K562 (cell line): Measurements from ENCODE around the gene MMP23B. TPM values are rescaled to one million over a fixed set of nuclear protein-coding genes. Genes with fewer than 3 reads are reported as not detected.

Source experiments
- EWSR1 ChIP-seq: fragments of 450-650 bp; IDR thresholded peaks from 2 replicates; pipeline ENCODE4 v1.6.1; 2018; ENCODE audit warnings: borderline replicate concordance, mild to moderate bottlenecking, low read depth, moderate library complexity; ENCODE audit not compliant: partially characterized antibody
- GATA2 ChIP-seq: sonication (generic); formaldehyde crosslinking; IDR thresholded peaks from 2 replicates; pipeline ENCODE4 v1.4.0; 2020; ENCODE audit warnings: mild to moderate bottlenecking, missing genetic modification reagents
- GTF2E2 ChIP-seq: fragments of 200-800 bp; sonication (Bioruptor generic); IDR thresholded peaks from 2 replicates; pipeline ENCODE4 v1.6.1; 2016; ENCODE audit warnings: missing genetic modification characterization, missing compliant biosample characterization
- LCOR ChIP-seq: sonication (generic); formaldehyde crosslinking; IDR thresholded peaks from 2 replicates; pipeline ENCODE4 v1.8.0; 2022; ENCODE audit warnings: mild to moderate bottlenecking, missing genetic modification reagents
- PHF8 ChIP-seq: fragments of 200-600 bp; sonication (generic); IDR thresholded peaks from 2 replicates; pipeline ENCODE4 v1.6.1; 2012; ENCODE audit warnings: mixed run types, mild to moderate bottlenecking, inconsistent platforms, low read length, moderate library complexity, borderline replicate concordance
- SMARCA5 ChIP-seq: fragments of 450-650 bp; IDR thresholded peaks from 2 replicates; pipeline ENCODE4 v1.6.1; 2016
- ZC3H4 ChIP-seq: sonication (generic); formaldehyde crosslinking; IDR thresholded peaks from 2 replicates; pipeline ENCODE4 v1.9.0; 2021; ENCODE audit warnings: missing genetic modification reagents, borderline replicate concordance
- ZNF584 ChIP-seq: fragments of 200-800 bp; sonication (Bioruptor generic); IDR thresholded peaks from 2 replicates; pipeline ENCODE4 v1.6.1; 2016; ENCODE audit warnings: low read depth, mild to moderate bottlenecking, missing genetic modification characterization, missing compliant biosample characterization
- polyA plus RNA-seq, 8 experiments: library from polyadenylated mRNA; depleted of rRNA in 4 of 8; stranded (reverse) in 5 of 8; unstranded in 3 of 8; fragments of >200 nt; fragmentation: Nextera tagmentation in 2 of 8; fragmentation: Illumina TruSeq in 1 of 8; extraction: Ambion mirVana in 2 of 8; extraction: Trizol in 1 of 8; gene quantifications; 2 replicates each; pipeline versions ENCODE4 v1.2.1 to v1.2.3, GENCODE V29; 2011 to 2014; ENCODE audit warnings: inconsistent platforms in 1 of 8, missing spikeins in 1 of 8
- total RNA-seq, 7 experiments: library from RNA; depleted of rRNA in 6 of 7; stranded (reverse); fragments of >200 nt in 6 of 7; fragmentation: Illumina TruSeq in 2 of 7; extraction: Trizol in 2 of 7; gene quantifications; 2 replicates each; pipeline versions ENCODE4 v1.2.1 to v1.2.3, GENCODE V29; 2011 to 2021; ENCODE audit warnings: low replicate concordance in 1 of 7
- TF ChIP-seq, protein P1 (sequence below): sonication (generic); formaldehyde crosslinking; IDR thresholded peaks from 2 replicates; pipeline ENCODE4 v1.8.0; 2022; ENCODE audit warnings: mild to moderate bottlenecking, missing genetic modification reagents

Gene MMP23B
- total and polyA plus RNA-seq, 9 of the 15 experiments (the other 6 are each of a cell fraction or from before 2014, with no cell fraction given), result 0.28 to 1.2 (median 0.41) TPM; not detected in 5

DNA sequence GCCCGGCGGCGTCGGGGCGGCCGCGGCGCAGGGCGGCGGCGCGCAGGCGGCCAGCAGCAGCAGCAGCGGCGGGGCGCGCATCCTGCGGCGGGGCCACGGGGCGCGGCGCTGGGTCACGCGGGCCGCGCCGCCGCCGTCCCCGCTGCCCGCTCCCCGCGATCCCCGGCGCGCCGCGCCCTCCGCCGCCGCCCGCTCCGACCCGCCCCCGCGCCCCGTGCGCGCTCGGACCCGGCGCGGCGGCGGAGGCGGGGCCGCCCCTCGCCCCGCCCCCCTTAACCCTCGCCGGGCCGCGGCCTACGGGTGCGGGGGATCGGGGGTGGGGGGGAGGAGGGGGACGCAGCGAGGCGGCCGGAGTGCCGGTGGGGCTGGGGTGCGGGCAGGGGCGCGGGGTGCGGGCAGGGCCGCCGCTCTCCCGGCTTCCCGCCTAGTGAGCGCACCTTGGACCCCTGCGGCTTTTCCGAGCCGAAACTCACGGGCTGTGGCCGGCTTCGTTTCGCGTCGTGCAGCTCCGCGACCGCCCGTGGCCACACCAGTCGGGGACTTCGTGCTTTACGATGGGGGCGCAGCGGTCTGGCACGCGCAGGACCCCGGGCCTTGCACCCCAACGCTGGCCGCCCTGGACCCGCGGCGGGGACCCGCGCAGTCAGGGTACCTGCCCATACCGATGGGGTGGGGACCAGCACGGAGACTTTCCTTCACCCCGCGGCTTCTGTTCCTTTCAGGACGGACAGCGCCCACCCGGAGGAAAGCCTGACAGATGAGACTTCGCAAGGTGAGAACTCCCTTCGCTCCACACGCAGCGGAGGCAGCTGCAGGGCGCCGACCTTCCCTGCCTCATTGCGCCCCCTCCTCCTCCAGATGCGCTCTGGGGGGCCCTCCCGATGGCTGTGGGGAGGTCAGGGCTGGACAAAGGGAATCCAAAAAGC, 31.8 kb upstream of the MMP23B start, which contains the start of gene FNDC10 (continued):
- TF ChIP-seq PHF8 (0 out of 2 replicates have a peak, but pooled peaks have one; percentile 3), GTF2E2 (no peak), ZC3H4 (CRISPR knock-in tag) (no peak), EWSR1 (no peak), LCOR (no peak), ZNF584 (CRISPR knock-in tag) (no peak), GATA2 (CRISPR knock-in tag) (no peak), SMARCA5 (no peak)
- TF ChIP-seq, protein P1, sequence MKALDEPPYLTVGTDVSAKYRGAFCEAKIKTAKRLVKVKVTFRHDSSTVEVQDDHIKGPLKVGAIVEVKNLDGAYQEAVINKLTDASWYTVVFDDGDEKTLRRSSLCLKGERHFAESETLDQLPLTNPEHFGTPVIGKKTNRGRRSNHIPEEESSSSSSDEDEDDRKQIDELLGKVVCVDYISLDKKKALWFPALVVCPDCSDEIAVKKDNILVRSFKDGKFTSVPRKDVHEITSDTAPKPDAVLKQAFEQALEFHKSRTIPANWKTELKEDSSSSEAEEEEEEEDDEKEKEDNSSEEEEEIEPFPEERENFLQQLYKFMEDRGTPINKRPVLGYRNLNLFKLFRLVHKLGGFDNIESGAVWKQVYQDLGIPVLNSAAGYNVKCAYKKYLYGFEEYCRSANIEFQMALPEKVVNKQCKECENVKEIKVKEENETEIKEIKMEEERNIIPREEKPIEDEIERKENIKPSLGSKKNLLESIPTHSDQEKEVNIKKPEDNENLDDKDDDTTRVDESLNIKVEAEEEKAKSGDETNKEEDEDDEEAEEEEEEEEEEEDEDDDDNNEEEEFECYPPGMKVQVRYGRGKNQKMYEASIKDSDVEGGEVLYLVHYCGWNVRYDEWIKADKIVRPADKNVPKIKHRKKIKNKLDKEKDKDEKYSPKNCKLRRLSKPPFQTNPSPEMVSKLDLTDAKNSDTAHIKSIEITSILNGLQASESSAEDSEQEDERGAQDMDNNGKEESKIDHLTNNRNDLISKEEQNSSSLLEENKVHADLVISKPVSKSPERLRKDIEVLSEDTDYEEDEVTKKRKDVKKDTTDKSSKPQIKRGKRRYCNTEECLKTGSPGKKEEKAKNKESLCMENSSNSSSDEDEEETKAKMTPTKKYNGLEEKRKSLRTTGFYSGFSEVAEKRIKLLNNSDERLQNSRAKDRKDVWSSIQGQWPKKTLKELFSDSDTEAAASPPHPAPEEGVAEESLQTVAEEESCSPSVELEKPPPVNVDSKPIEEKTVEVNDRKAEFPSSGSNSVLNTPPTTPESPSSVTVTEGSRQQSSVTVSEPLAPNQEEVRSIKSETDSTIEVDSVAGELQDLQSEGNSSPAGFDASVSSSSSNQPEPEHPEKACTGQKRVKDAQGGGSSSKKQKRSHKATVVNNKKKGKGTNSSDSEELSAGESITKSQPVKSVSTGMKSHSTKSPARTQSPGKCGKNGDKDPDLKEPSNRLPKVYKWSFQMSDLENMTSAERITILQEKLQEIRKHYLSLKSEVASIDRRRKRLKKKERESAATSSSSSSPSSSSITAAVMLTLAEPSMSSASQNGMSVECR (CRISPR knock-in tag), result peak; percentile 67; the same call in 1 of the 2 replicates
